Right hindlimb (tissue), 1 donor: ENCODE results near the gene KLF3.
"Not testable (repeated sequence)": the region's sequence is repeated elsewhere in the genome, so short reads cannot be mapped to it uniquely, and the experiment has no call there.

Experiments used
- DNase-seq: peaks from one replicate; pipeline ENCODE4 v3.0.0-alpha.2; 2018

The KLF3 gene

GRCh38 chr4:38663801-38664705 lies at the start of gene KLF3:
Gene KLF3 (plus strand): TSS chr4:38664199. CDS start chr4:38680626, 16,427 bp downstream.
- DNase-seq, result peak; percentile 96

- no peak for DNase-seq
Observed at GRCh38 chr4:38614231-38614630, 49.8 kb upstream of the KLF3 start.

- no peak for DNase-seq
Observed at GRCh38 chr4:38615847-38616246, 48.2 kb upstream of the KLF3 start.

GRCh38 chr4:38618505-38618904 lies 45.5 kb upstream of the KLF3 start:
- DNase-seq, result no peak

GRCh38 chr4:38619316-38619715 lies 44.7 kb upstream of the KLF3 start:
- no peak for DNase-seq

- DNase-seq, result no peak
Observed at GRCh38 chr4:38620065-38620464, 43.9 kb upstream of the KLF3 start.

GRCh38 chr4:38620527-38621027 lies 43.4 kb upstream of the KLF3 start:
- DNase-seq, result no peak

- DNase-seq, result no peak
Observed at GRCh38 chr4:38621028-38621684, 42.8 kb upstream of the KLF3 start.

GRCh38 chr4:38621831-38622230 lies 42.2 kb upstream of the KLF3 start:
- DNase-seq, result no peak

GRCh38 chr4:38622340-38622739 lies 41.7 kb upstream of the KLF3 start:
- not testable (repeated sequence) for DNase-seq

GRCh38 chr4:38623260-38623659 lies 40.7 kb upstream of the KLF3 start:
- no peak for DNase-seq

GRCh38 chr4:38624311-38624710 lies 39.7 kb upstream of the KLF3 start:
- DNase-seq, result no peak

- no peak for DNase-seq
Observed at GRCh38 chr4:38625508-38625907, 38.5 kb upstream of the KLF3 start.

GRCh38 chr4:38626901-38627444 lies 37.0 kb upstream of the KLF3 start:
- not testable (repeated sequence) for DNase-seq

GRCh38 chr4:38630519-38630918 lies 33.5 kb upstream of the KLF3 start:
- DNase-seq, result no peak

GRCh38 chr4:38634047-38634759 lies 29.8 kb upstream of the KLF3 start:
- DNase-seq, result no peak

GRCh38 chr4:38639242-38639641 lies 24.8 kb upstream of the KLF3 start:
- no peak for DNase-seq

- DNase-seq, result no peak
Observed at GRCh38 chr4:38641811-38642210, 22.2 kb upstream of the KLF3 start.

- no peak for DNase-seq
Observed at GRCh38 chr4:38644201-38644600, 19.8 kb upstream of the KLF3 start.

GRCh38 chr4:38647101-38647819 lies 16.7 kb upstream of the KLF3 start:
- DNase-seq, result no peak

GRCh38 chr4:38650133-38650532 lies 13.9 kb upstream of the KLF3 start:
- DNase-seq, result no peak

- no peak for DNase-seq
Observed at GRCh38 chr4:38654273-38654672, 9.7 kb upstream of the KLF3 start.
